Progenitor cell of endocrine pancreas (in vitro differentiated cells): ENCODE data around the gene TRIM3. TPM values are rescaled to one million over a fixed set of nuclear protein-coding genes. Genes with fewer than 3 reads are reported as not detected.
A peak's percentile ranks its signal among the peaks of the same experiment; 100 is the strongest.

Experiments used
- DNase-seq: peaks from one replicate; pipeline ENCODE4 v3.0.0; 2021; ENCODE audit warnings: low spot score; ENCODE audit not compliant: unreplicated experiment
- H3K27ac Mint-ChIP-seq: 2 replicates; pipeline ENCODE4 v1.8.0; 2021; ENCODE audit warnings: mild to moderate bottlenecking, moderate library complexity, mixed read lengths
- H3K27me3 Mint-ChIP-seq: 2 replicates; pipeline ENCODE4 v1.8.0; 2021; ENCODE audit warnings: mixed read lengths
- H3K36me3 Mint-ChIP-seq: 2 replicates; pipeline ENCODE4 v1.8.0; 2022; ENCODE audit warnings: mixed read lengths; ENCODE audit not compliant: insufficient read depth
- H3K4me1 Mint-ChIP-seq: 2 replicates; pipeline ENCODE4 v1.8.0; 2021; ENCODE audit warnings: low read depth, mixed read lengths
- H3K4me3 Mint-ChIP-seq: 2 replicates; pipeline ENCODE4 v1.8.0; 2021; ENCODE audit warnings: low read depth, mild to moderate bottlenecking, moderate library complexity, mixed read lengths
- H3K9me3 Mint-ChIP-seq: 2 replicates; pipeline ENCODE4 v1.8.0; 2021; ENCODE audit warnings: low read depth, mixed read lengths
- CTCF ChIP-seq: fragments of 200-600 bp; sonication (generic); IDR thresholded peaks from one replicate; pipeline ENCODE4 v1.5.0; 2021; ENCODE audit warnings: antibody characterized with exemption, mild to moderate bottlenecking; ENCODE audit not compliant: unreplicated experiment
- total RNA-seq: library from RNA; stranded (reverse); gene quantifications from 2 replicates; pipeline ENCODE4 v1.2.1, GENCODE V29; 2021

The TRIM3 gene
- total RNA-seq, 1 donor from 2014 or later: 22.6 TPM

- Mint-ChIP-seq H3K4me1 (peaks cover 6% of the 10 kb centered on the region), H3K9me3 (no peaks in the 10 kb centered on the region), H3K27me3 (peaks cover 7% of the 10 kb centered on the region), H3K4me3 (no peak overlapping the region), H3K36me3 (no peaks in the 10 kb centered on the region), H3K27ac (no peak overlapping the region)
- peak; percentile 26 for DNase-seq
- TF ChIP-seq CTCF: peak; percentile 74
Measured at GRCh38 chr11:6438979-6439571, 34.7 kb downstream of the TRIM3 start.

GRCh38 chr11:6437993-6438392, 35.7 kb downstream of the TRIM3 start:
- DNase-seq: no peak
- no peak overlapping the region for H3K27ac Mint-ChIP-seq
- H3K27me3 Mint-ChIP-seq: peaks cover 16% of the 10 kb centered on the region
- H3K36me3 Mint-ChIP-seq: no peaks in the 10 kb centered on the region
- H3K9me3 Mint-ChIP-seq: no peaks in the 10 kb centered on the region
- H3K4me1 Mint-ChIP-seq: peaks cover 10% of the 10 kb centered on the region
- TF ChIP-seq CTCF: no peak
- H3K4me3 Mint-ChIP-seq: no peak overlapping the region

GRCh38 chr11:6437423-6437822, 36.3 kb downstream of the TRIM3 start:
- Mint-ChIP-seq H3K36me3 (no peaks in the 10 kb centered on the region), H3K4me3 (no peak overlapping the region), H3K27me3 (peaks cover 22% of the 10 kb centered on the region), H3K27ac (no peak overlapping the region), H3K9me3 (no peaks in the 10 kb centered on the region), H3K4me1 (peaks cover 10% of the 10 kb centered on the region)
- no peak for DNase-seq
- TF ChIP-seq CTCF: no peak

- H3K27ac Mint-ChIP-seq: peak overlapping the region; percentile 56
- DNase-seq: no peak
- TF ChIP-seq CTCF: no peak
- H3K27me3 Mint-ChIP-seq: peaks cover 45% of the 10 kb centered on the region
- H3K4me1 Mint-ChIP-seq: peaks cover 5% of the 10 kb centered on the region
- no peak overlapping the region for H3K4me3 Mint-ChIP-seq
- no peaks in the 10 kb centered on the region for H3K9me3 Mint-ChIP-seq
- H3K36me3 Mint-ChIP-seq: no peaks in the 10 kb centered on the region
Measured at GRCh38 chr11:6433998-6434660, 39.6 kb downstream of the TRIM3 start.

- H3K4me3 Mint-ChIP-seq: no peak overlapping the region
- H3K36me3 Mint-ChIP-seq: no peaks in the 10 kb centered on the region
- H3K4me1 Mint-ChIP-seq: peaks cover 5% of the 10 kb centered on the region
- TF ChIP-seq CTCF: no peak
- DNase-seq: no peak
- no peaks in the 10 kb centered on the region for H3K9me3 Mint-ChIP-seq
- H3K27me3 Mint-ChIP-seq: peaks cover 58% of the 10 kb centered on the region
- no peak overlapping the region for H3K27ac Mint-ChIP-seq
Measured at GRCh38 chr11:6431861-6432260, 41.9 kb downstream of the TRIM3 start.
